Measurements from ENCODE around the gene STYK1.

Gene STYK1

GRCh38 chr12:10708862-10709261 is 35.0 kb upstream of the STYK1 start:
- Histone ChIP-seq H3K4me2 (ENCODE audit: low read length) (no peak overlapping the region), H2AFZ (no peak overlapping the region), H3K4me1 (no peaks in the 10 kb centered on the region), H3K9ac (no peak overlapping the region), H3K79me2 (no peaks in the 10 kb centered on the region), H3K36me3 (ENCODE audit: control insufficient read depth, insufficient read depth, low read length) (no peaks in the 10 kb centered on the region), H3K9me3 (ENCODE audit: control insufficient read depth, low read length) (no peaks in the 10 kb centered on the region), H3K27me3 (ENCODE audit: control insufficient read depth, insufficient read depth, low read length) (no peaks in the 10 kb centered on the region), H3K27ac (no peak overlapping the region), H3K4me3 (ENCODE audit: low read depth, low read length) (no peak overlapping the region)
- no peak for TF ChIP-seq CTCF (IDR thresholded peaks at IDR 0.05)

GRCh38 chr12:10705655-10706054 is 31.8 kb upstream of the STYK1 start:
- H3K4me3 ChIP-seq (ENCODE audit: low read depth, low read length): no peak overlapping the region
- no peaks in the 10 kb centered on the region for H3K9me3 ChIP-seq (ENCODE audit: control insufficient read depth, low read length)
- H3K4me2 ChIP-seq (ENCODE audit: low read length): no peak overlapping the region
- H3K27me3 ChIP-seq (ENCODE audit: control insufficient read depth, insufficient read depth, low read length): no peaks in the 10 kb centered on the region
- H2AFZ ChIP-seq: no peak overlapping the region
- no peak for TF ChIP-seq CTCF (IDR thresholded peaks at IDR 0.05)
- no peaks in the 10 kb centered on the region for H3K79me2 ChIP-seq
- H3K36me3 ChIP-seq (ENCODE audit: control insufficient read depth, insufficient read depth, low read length): no peaks in the 10 kb centered on the region
- H3K4me1 ChIP-seq: no peaks in the 10 kb centered on the region
- no peak overlapping the region for H3K27ac ChIP-seq
- no peak overlapping the region for H3K9ac ChIP-seq

GRCh38 chr12:10701843-10702242 is 28.0 kb upstream of the STYK1 start:
- no peak overlapping the region for H3K27ac ChIP-seq
- no peak overlapping the region for H3K4me2 ChIP-seq (ENCODE audit: low read length)
- no peaks in the 10 kb centered on the region for H3K36me3 ChIP-seq (ENCODE audit: control insufficient read depth, insufficient read depth, low read length)
- no peak overlapping the region for H3K4me3 ChIP-seq (ENCODE audit: low read depth, low read length)
- no peak overlapping the region for H2AFZ ChIP-seq
- H3K4me1 ChIP-seq: no peaks in the 10 kb centered on the region
- H3K27me3 ChIP-seq (ENCODE audit: control insufficient read depth, insufficient read depth, low read length): no peaks in the 10 kb centered on the region
- H3K9ac ChIP-seq: no peak overlapping the region
- no peak for TF ChIP-seq CTCF (IDR thresholded peaks at IDR 0.05)
- H3K79me2 ChIP-seq: no peaks in the 10 kb centered on the region
- H3K9me3 ChIP-seq (ENCODE audit: control insufficient read depth, low read length): no peaks in the 10 kb centered on the region

- H3K27me3 ChIP-seq (ENCODE audit: control insufficient read depth, insufficient read depth, low read length): no peaks in the 10 kb centered on the region
- no peaks in the 10 kb centered on the region for H3K9me3 ChIP-seq (ENCODE audit: control insufficient read depth, low read length)
- H3K79me2 ChIP-seq: no peaks in the 10 kb centered on the region
- no peak overlapping the region for H3K4me3 ChIP-seq (ENCODE audit: low read depth, low read length)
- no peak overlapping the region for H2AFZ ChIP-seq
- no peak overlapping the region for H3K4me2 ChIP-seq (ENCODE audit: low read length)
- H3K4me1 ChIP-seq: no peaks in the 10 kb centered on the region
- H3K36me3 ChIP-seq (ENCODE audit: control insufficient read depth, insufficient read depth, low read length): no peaks in the 10 kb centered on the region
- no peak overlapping the region for H3K9ac ChIP-seq
- TF ChIP-seq CTCF (IDR thresholded peaks at IDR 0.05): no peak
- no peak overlapping the region for H3K27ac ChIP-seq
Measured at GRCh38 chr12:10701131-10701681, 27.4 kb upstream of the STYK1 start.

- no peak overlapping the region for H3K27ac ChIP-seq
- no peaks in the 10 kb centered on the region for H3K9me3 ChIP-seq (ENCODE audit: control insufficient read depth, low read length)
- no peak overlapping the region for H3K4me2 ChIP-seq (ENCODE audit: low read length)
- TF ChIP-seq CTCF (IDR thresholded peaks at IDR 0.05): no peak
- no peaks in the 10 kb centered on the region for H3K36me3 ChIP-seq (ENCODE audit: control insufficient read depth, insufficient read depth, low read length)
- no peaks in the 10 kb centered on the region for H3K27me3 ChIP-seq (ENCODE audit: control insufficient read depth, insufficient read depth, low read length)
- no peak overlapping the region for H3K4me3 ChIP-seq (ENCODE audit: low read depth, low read length)
- no peaks in the 10 kb centered on the region for H3K4me1 ChIP-seq
- no peak overlapping the region for H2AFZ ChIP-seq
- no peaks in the 10 kb centered on the region for H3K79me2 ChIP-seq
- no peak overlapping the region for H3K9ac ChIP-seq
Measured at GRCh38 chr12:10700581-10700980, 26.7 kb upstream of the STYK1 start.
